NCI-H2227 treated with DMSO at 0.1 percent for 48 hours (cell line): ENCODE data around the gene TFEB.

Experiments used
- DNase-seq: peaks from one replicate; lab custom pipeline; 2025; lab: John Stamatoyannopoulos, UW

TFEB gene

DNA sequence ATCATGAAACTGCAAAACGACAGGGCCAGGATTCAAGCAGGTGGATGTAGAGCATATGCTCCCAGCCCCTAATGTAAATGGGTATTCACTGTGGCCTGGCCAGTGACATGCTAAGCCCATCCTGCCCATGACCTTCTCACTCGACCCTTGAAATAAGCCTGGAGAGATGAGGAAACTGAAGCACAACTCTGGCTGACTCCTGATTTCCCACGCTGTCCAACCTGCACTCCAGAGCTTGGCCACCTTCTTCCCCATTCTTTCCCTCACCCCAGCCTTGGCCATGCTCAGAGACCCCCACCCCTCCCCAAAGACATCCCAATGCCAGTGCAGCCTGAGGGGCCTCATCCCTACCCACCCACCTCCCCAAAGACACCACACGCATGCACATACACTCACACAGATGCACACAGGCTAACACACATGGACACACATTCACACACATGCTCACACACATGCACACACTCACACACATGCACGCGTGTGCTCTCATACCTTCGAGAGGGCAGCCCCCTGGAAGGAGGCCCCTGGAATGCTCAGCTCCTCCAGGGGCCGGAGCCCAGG lies 12.4 kb downstream of the TFEB start:
- DNase-seq: no peak

DNA sequence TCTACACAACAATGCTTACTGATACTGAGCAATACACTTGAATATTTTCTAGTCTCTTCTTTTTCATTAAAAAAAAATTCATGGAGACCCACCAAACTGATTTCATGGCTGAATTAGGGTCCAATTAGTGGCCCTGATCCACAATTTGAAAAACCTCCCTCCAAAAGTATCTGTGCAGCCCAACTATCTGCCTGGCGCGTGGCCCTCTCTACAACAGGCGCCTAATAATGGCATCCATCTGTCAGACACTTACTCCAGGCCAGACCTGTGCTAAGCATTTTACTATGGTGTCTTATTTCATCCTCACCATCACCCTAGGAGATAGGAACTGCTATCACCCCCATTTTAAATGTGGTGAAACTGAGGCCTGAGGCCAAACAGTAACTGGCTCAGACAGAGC lies 14.0 kb downstream of the TFEB start:
- DNase-seq: no peak

DNA sequence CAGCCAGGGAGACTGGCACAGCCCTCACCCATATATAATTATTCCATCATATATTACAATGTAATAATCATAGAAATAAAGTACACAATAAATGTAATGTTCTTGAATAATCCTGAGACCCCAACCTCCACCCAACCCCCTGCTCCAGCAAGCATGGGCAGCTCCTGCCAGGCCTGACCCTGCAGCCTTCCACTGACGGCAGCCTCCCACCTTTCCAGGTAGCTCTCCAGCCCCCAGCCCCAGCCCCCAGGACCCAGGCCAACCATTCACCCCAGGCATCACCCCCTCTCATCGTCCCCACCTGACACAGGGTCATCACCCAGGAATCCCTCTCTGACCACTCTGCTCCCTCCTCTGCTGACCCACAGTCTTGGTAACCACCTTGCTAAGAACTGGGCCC lies 14.6 kb downstream of the TFEB start:
- DNase-seq: no peak

DNA sequence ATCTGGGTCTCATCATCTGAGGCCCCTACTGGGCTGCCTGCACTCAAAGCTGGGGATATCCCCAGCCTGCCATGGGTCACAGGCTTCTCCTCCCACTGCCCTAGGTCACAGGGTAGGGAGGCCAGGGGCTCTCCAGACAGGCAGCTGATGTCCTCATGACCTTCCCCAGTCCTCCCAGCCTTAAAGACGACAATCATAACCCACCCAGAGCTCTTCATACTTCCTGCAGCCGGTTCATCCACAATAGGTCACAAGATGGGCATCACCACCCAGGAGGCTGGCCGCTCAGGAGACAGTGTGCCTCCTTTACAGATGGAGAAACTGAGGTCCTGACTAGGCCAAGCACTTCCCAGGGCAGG lies 15.2 kb downstream of the TFEB start:
- no peak for DNase-seq

DNA sequence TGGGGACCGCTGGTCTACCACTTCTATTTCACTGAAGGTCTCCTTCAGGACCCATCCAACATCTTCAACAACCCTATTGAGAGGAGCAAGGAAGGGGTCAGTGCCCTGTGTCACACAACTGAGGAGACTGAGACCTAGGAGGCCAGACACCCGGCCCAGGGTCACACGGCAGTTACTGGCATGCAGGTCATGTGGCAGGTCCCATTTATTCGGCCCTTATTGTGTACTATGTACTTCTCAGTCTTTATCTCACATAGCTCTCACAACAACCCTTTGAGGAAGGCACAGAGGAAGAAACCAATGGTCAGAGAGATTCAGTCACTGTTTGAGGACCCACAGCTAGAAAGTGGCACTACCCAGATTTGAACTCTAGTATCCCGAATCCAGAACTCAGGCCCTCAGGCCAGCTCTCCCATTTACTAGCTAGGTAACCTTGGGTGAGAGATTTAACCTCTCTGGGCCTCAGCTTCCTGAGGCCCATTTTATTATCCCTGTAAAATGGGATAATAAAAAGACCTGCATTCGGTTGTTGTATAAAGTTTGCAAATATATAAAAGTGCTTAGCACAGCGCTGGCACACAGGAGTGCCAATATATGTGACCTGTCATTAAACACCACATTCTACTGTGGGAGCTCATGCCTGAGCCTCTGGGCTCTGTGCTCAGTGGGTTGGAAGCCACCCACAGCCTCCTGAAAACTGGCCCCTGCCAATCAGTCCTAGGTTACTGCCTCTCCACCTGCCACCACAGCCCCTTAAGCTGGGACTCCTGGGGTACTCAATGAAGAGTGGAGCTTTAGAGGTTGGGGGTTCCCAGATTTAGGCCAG lies 15.8 kb downstream of the TFEB start:
- no peak for DNase-seq

DNA sequence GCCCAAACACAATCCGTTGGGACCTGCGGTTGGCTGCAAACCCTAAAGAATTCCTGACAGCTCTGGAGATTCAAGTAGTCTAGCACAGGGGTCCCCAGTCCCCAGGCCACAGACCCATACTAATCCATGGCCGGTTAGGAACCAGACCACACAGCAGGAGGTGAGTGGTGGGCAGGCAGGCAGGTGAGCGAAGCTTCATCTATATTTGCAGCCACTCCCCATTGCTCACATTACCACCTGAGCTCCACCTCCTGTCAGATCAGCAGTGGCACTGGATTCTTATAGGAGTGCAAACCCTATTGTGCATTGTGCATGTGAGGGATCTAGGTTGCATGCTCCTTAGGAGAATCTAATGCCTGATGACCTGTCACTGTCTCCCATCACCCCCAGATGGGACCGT lies 16.6 kb downstream of the TFEB start:
- DNase-seq: no peak

DNA sequence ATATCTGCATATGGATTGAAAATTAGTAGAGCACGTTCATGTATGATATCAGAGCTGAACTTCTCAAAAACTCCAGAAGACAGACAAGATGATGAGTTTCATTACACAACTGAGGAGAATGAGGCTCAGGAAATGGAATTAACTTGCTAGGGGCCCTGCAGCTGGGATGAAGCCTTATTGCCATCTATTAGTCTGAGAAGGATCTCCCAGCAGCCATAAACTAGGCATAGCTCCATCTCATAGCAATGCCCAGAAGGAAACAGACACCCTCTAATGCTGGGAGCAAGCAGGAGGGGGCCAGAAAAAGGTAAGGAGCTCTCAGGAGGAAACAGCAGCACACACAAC lies 18.0 kb downstream of the TFEB start:
- no peak for DNase-seq

DNA sequence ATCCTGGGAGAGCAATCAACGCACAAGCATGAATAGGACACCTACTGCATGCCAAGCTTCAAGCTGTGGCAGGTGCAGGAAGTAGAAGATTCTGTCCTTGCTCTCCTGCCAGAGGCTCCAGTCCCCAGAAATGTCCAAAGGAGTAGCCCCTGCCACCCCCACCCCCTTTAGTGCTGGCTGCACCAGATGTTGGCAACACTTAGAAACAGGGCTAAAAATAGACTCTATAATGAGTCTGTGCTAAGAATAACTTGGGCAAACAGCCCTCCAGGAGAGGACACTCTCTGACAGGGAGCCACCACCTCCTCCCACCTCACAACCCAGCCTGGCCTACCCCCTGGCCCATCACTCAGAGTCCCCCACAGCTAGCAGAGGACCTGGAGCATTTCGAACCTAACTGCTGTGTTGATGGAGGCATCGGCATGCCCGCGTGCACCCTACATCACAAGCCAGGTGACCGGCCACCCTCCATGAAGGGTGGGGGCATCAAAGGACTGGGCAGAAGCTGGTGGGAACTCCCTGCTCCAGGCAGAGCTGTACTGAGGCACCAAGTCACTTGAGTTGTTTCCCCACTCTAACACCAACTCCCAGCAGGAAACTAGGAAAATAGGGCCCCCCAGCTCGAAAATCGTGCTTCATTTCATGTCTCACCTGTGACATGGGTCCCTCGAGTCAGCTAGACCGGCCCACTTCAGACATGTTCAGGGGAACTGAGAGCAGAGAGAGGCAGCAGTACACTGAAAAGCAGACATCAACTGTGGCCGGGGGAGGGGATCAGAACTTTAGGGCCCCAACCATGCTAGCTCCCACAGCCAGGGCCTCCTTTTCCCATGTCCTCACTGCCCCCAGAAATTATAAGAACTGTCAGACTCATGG lies 18.7 kb downstream of the TFEB start:
- DNase-seq: no peak

DNA sequence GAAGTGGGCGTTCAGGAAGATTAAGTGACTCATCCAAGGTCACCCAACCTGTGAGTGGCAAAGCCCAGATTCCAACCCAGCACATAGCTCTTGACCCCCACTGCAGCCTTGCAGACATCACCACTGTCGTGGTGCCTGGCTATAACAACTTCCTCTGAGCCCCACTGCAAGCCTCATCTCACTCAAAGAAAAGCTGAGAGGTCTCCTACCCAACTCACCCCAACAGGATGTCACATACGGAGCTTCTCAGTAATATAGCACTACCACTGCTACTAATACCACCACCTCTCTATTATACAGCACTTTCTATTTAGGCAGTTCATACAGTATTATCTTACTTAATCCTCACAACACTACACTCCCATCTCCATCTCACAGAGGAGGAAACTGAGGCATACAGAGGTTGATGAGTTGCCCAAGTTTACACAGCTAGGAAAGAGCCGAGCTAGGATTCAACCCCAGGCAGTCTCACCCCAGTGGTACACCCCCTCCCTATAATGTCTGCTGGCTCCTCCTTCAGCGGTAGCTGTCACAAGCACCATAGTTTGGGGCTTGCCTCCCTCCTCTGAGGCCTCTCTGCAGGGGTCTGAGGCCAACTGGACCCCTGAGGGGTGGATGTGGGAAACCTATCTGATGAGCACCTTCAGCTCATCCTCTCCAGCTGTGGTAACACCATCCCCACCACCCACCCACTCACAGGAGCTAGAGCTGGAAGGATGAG lies 19.5 kb downstream of the TFEB start:
- DNase-seq: no peak

DNA sequence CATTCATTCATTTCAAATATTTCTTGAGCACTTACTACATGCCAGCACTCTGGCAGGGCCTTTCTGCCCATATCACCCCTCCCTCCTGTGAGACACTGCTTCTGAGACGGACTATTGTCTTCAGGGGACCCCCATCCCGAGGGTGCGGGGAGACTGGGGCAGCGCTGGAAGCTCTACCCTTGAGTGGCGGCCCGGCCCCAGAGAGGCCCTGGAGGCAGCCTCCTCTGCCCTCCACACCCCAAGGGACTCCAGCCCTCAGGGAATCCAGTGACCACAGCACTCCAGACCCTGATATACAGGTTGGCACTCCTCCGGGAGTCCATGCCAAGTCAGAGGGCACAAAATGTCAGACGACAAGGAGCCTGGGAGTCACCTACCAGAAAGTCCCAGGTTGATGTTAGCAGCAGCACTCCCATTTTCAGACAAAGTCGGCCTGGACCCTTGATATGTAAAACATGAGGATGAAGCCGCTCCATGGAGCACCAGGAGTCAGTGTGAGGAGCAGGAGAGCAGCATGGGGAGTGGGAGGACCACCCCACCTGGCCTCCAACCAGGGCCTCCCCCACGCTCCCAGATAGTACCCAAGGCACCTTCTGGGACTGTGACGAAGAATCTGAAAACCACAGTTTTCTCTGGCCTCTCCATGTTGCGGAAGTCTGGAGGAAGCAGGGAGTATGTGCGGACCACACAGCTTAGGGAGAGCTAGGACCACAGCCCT lies 20.7 kb downstream of the TFEB start:
- no peak for DNase-seq

DNA sequence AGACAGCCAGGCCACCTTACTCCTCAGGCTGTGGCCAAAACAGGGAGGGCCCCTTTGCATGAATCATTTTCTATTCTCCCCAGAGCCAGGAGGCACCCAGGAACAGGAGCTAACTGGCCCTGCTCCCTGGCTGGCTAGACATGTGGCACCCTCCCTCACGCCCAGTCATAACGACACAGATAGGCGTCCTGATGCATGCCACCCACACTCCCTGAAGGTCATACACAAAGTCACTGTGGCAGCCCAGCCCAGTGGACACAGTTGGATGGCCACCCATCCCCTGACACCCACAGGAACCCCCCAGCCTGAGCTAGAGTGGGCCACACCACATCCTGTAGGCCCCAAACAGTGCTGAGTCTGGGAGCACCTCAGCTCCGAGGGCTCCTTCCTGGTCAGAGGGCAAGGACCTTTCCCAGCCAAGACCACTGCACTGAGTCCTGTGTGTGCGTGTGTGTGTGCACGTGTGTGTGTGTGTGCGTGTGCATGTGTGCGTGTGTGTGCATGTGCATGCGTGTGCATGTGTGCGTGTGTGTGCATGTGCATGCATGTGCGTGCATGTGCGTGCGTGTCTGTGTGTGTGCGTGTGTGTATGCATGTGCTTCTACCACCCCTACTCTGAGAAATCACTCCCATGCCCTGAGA lies 21.6 kb downstream of the TFEB start:
- no peak for DNase-seq

DNA sequence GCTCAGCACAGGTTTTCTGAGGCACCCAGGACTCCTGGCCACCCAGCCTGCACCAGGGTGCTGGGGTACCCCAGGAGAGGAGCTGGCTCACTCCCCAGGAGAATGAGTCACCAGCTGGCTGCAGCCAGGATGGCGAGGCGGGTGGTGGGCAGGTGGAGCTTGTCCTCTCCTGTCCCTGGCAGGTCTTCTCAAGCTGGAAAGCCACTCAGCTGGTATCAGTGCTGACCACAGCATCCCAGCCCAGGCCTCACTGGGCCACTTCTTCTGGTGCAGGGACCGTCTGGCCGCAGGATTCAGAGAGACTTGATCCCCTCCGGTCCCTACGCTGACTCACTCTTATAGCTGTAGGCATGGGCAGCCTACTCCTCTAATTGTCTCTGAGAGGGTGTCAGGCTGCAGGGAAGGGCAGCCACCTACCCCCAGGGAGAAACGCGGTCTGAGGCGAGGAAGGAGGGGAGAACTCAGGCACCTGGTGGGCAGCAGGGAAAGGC lies 22.2 kb downstream of the TFEB start:
- no peak for DNase-seq

DNA sequence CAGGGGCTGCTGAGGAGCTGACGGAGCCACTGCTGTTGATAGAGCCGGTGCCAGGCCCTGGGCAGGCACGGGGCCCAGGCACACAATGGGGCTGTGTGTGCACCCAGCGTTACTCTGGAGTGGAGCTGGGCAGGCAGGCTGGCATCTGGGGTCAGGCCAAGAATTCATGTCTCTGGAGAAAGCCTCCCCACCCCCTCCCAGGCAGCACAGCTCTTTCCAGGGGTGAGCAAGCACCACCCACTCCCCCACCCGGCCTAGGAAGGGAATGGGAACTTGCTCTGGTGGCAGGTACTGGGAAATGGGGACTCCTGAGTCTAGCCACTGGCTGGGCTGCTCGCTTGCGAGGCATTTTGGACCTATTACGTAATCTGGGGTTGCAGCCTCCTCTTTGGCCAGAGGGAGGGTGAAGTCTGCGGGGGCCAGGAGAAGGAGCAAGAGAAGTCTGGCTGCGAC lies 22.7 kb downstream of the TFEB start:
- DNase-seq: no peak

DNA sequence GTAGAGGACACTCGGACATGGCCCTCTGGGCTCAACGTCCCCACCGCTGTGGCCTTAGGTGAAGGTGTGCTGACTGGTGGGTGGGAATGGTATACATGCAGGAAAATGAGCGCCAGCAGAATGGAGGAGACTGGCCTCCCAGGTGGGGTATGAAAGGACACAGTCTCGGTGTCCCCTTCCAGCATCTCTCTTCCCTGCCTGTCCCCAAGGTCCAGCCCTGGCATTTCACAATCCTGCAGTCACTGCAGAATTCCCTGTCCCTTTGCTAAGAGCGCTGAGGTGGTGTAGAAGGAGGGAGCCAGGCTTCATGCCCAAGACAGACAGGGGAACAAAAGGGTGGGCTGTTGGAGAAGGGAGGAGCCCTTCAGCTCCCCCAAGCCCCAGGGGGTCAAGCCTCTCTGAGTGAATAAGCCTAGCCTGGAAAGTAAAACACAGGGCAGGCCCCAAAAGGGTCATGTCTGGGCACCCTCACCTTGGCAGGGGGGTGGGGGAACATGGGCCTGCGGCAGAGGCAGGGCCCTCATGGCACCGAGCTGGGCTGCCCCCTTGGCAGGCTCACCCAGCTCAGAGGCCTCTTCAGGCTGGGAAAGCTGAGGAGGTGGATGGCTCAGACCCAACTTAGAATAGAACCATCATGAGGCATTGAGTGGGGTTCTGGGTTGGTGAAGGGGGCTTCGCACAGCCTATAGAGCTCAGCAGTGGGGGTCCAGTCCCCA lies 23.9 kb downstream of the TFEB start:
- DNase-seq: no peak

DNA sequence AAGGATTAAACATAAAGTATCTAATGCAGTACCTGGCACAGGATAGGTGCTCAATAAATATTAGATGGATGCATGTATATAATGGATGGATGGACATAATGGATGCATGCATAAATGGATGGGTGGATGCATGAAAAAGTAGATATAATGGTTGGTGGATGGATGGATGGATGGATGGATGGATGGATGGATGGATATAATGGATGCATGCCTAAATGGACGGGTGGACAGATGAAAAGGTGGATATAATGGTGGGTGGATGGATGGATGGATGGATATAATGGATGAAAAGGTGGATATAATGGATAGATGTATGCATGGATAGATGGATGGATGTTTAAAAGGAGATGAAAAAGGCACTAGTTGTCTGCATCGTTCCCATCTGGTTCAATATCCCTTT lies 26.0 kb downstream of the TFEB start:
- no peak for DNase-seq

DNA sequence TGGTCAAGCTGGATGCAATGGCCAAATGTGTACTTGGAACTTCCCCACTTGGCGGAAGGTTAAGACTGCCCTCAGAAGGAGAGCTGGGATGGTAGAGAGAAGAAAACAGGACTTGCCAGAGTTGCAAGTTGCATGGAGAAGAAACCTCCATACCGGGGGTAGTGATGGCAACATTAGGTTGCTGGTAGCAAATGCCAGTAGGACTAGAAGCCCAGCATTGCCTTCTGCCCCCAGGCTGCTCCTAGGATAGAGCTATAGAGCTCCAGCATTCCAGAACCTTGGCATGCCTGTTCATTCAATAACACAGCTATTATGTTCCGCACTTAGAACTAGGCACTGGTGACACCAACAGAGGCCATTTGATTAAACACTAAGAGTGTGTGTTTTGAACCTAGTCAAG lies 26.6 kb downstream of the TFEB start:
- DNase-seq: no peak

DNA sequence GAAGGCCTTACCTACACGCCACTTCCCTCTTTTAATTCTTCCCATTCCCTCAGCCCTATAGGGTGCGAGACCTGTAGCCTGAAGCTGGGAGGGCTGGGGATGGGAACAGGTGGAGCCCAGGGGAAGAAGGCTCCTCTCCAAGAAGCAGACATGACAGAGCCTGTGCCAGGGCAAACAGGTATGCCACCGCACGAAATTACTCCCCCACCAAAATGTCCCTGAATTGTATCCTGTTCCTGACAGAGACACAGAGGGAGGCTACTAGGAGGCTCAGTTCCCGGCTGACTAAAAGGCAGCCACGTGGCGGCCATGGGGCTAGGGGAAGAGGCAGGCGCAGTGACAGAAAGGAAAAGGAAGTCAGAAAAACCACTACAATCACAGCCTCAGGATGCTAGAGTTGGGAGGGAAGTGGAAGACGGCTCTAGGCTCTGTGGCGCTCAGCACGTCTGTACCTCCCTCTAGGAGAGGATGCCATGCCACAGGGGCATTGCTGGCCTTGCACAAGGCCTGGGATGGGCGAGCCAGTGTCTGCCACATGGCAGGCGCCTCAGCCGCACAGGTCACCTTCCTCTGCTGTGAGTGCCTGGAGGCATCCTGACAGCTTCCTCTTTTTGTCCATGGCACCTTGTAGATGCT lies 27.7 kb downstream of the TFEB start:
- DNase-seq: no peak

DNA sequence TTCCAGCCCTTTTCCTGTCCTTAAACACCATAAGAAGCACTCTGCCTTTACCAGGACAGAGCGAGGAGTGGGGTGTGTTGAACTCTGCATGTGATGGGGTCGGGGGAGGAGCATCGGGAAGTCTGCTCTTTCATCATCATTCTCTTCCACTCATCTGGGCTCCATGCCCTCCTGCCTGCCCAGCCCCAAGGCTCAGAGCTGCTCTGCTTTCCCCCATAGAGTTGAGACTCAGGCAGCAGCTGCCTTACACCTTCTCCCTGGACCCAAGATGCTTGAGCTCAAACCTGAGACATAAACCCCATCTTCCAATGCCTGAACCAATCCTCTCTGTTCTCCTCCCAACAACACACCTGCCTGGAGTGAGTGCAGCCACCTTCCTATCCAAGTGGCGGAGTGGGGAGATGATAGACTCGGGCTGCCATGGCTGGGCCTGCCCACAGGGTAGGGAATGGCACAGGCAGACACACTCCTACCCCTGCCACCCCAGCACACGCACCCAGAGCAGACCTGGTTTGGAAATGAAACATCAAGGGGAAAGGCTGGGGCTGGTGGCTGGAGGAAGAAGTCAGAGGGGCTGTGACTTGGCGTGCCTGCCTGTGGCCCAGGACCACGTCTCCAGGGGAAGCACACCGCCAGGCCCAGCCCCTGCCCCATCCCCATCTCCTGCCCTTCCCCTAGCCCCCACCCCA lies 28.4 kb downstream of the TFEB start:
- DNase-seq: no peak
